ENCODE measurements around the gene VEZT.

GRCh38 chr12:95228617-95229016 lies 11.0 kb downstream of the VEZT start:
- no peak for TF ChIP-seq BACH2 (CRISPR knock-in tag; IDR thresholded peaks at IDR 0.05; ENCODE audit: borderline replicate concordance)
- TF ChIP-seq ZNF565 (CRISPR knock-in tag; conservative IDR thresholded peaks at IDR 0.05; ENCODE audit: low read depth), result no peak
- no peak for TF ChIP-seq GLIS3 (CRISPR knock-in tag; IDR thresholded peaks at IDR 0.05)
- no peak for TF ChIP-seq PATZ1 (CRISPR knock-in tag; IDR thresholded peaks at IDR 0.05; ENCODE audit: borderline replicate concordance)

Data from SK-N-SH treated with all-trans-retinoic acid at 6 μM for 48 hours (cell line).